EL (cell line): ENCODE data around the gene OSBPL2.

Experiments
- DNase-seq: peaks from one replicate; pipeline ENCODE4 v3.0.0-alpha.2; 2016

The OSBPL2 gene

DNA sequence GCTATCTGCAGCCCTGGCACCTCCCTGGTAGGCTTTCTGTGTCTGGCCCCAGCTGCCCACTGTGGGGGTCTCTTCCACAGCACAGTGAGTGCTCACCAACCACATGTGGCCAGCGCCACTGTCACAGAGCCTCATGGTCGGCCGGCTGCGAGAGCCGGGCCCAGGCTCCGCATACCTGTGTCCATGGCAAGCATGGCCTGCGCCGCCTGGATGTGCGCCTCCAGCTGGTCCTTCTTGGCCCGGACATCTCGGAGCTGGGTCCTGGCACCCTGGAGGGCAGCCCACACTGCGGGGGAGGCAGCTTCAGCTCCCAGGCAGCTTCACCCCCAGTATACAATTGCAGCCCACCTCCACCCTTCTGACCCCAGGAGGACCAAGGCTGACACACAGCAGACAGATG, 77.5 kb downstream of the OSBPL2 start:
- DNase-seq: no peak

DNA sequence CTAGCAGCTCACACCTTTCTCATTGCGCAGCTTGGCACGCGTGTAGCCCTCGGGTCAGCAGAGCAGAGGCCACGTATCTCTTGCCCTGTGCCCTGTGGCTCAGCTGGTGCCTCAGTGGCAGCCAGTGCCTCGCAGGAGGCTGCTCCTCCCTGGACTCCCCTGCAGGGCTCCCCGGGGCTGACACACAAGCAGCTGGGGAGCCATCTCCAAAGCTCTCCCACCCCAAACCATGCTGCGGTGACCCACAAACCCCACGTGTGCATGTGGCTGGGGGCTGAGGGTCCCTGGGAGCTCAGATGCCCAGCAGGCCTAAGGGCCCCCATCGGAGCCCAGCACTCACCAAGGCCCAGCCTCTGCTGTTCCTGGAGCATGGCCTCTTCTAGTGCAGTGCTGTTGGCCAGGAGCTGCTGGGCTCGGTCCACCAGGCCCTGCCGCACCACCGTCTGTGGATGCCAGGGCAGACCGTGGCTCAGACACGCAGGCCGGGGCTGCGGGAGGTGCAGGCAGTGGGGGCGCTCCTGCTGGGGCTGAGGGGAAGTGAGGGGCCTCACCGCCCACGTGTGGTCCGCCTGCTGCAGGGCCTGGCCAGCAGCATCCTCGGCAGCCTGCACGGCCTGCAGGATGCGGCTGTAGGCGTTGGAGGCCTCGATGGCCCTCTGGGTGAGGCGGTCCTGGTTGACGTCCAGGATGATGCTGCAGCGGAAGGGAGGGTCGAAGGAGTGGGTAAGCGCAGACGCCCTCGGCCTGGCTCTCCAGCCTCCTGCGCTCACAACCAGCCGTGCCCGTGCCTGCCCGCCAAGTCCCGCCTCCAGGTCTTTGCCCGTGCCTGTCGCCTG, 78.2 kb downstream of the OSBPL2 start:
- no peak for DNase-seq

DNA sequence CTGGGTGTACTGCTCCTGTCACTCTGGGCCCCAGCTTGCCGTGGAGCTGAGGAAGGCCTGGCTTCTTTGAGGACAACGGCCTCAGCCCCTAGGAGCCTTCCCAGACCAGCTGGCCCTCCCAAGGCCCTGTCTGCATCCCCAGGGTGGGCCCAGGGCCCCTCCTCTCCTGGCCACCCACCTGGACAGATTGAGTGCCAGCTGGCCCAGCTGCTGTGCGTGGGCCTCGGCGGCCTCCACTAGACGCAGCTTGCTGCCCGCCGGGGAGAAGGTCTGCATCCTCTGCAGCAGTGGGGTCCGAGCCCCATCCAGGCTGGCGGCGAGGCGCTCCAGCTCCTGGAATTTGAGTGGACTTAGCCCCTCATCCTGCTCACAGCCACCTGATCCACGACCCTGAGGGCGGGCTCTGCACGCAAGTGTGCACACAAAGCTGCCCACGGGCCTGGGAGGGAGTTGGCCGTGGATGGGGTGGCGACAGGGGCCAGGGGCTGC, 78.9 kb downstream of the OSBPL2 start:
- no peak for DNase-seq

DNA sequence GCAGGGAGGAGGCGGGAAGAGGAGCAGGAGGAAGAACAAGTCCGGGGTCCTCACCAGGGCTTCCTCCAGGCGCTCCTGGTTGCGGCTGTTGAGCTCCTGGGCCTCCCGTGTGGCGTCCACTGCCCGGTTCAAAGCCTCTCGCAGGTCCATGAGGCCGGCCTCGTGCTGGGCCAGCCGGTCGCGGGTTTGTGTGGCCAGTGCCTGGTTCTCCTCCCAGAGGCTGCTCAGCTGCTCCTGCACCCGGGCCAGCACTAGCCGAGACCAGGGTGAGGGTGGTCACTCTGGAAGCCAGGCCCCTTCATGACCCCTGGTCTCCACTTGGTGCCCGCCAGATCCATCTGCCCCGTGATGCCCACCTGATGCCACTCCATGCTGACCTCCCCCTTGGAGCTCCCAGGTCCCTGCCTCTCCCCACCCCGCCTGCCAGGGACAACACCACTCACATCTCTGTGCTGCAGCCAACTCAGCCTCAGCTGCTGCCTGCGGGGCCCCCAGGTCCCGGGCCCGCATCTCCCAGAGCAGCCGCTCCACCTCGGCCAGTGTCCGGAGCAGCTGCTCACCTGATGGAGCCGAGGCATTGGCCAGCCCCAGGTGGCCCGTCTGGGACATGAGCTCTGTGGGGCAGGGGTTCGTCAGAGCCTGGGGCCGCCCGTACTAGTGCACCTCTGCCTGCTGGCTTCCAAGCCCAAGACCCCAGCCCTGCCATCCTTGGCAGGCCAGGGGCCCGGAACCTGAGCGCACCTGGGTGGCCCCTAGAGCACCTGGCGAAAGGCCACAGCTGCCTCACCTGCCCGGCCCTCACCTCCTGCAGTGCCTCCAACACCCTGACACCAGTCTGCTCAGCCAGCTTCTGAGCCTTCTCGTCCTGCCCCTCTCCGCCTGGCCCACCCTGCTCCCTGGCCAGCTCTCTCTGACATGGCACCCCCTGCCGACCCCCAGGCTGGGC, 80.4 kb downstream of the OSBPL2 start:
- no peak for DNase-seq

DNA sequence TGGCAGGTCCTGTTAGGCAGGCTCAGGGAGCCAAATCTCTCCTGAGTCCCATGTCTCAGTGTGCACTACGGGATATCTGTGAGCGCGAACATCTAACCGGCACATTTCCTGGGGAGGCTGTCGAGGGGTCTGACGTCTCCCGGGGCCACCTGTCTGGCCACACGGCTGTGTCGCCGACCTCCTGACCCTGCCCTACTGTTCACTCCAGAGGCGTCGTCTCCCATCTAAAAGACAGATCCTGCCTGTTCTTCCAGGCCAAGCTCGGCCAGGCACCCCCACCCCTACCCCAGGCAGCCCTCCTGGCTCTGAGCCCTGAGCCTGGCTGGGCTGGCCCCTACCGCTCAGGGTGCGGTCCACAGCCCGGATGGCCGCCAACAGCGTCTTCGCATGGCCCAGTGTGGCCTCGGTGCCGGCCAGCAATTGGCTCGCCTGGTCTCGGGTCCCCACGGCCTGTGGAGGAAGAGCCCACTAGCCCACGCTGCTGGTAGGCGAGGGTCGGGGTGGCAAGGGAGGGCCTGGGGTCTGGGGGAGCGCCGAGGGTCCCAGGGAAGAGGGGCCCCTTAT, 81.1 kb downstream of the OSBPL2 start:
- no peak for DNase-seq

DNA sequence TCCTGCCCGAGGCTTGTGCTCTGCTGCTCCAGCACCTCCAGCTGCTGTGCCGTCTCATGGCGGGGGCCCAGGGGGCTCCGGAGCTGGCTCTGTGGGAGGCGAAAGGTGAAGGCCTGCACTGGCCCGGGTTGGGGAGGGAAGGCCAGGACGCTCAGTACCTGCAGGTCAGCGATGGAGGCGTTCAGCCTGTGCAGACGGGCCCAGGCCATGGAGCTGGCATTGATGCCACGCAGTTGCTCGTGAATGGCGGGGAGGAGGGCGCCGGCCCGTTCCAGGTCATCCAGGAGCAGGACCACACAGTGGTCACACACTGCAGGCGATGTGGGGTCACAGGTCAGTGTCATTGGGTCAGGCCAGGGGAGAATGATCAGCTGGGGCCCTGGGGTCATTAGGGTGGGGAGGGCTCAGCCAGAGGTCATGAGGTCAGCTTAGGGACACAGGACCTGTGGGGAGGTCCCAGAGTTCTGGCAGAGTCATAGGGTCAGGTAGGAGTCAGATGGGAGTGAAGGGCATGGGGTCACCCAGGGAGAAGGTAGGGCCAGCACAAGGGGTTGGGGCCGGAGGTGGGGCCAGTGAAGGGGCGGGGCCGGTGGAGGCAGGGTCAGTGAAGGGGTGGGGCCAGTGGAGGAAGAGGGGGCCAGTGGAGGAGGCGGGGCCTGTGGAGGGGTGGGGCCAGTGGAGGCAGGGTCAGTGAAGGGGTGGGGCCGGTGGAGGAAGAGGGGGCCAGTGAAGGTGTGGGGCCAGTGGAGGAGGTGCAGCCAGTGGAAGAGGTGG, 82.4 kb downstream of the OSBPL2 start:
- no peak for DNase-seq

DNA sequence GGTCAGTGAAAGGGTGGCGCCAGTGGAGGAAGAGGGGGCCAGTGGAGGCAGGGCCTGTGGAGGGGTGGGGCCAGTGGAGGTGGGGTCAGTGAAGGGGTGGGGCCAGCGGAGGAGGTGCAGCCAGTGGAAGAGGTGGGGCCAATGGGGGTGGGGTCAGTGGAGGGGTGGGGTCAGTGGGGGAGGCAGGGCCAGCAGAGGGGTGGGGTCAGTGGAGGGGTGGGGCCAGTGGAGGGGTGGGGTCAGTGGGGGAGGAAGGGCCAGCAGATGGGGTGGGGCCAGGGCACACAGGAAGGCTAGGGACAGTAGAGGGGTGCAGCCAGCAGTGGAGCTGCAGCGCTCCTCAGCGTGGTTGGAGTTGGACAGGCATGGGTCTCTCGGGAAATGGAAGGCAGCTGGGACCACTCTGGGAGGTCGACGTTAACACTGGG, 83.2 kb downstream of the OSBPL2 start:
- no peak for DNase-seq

DNA sequence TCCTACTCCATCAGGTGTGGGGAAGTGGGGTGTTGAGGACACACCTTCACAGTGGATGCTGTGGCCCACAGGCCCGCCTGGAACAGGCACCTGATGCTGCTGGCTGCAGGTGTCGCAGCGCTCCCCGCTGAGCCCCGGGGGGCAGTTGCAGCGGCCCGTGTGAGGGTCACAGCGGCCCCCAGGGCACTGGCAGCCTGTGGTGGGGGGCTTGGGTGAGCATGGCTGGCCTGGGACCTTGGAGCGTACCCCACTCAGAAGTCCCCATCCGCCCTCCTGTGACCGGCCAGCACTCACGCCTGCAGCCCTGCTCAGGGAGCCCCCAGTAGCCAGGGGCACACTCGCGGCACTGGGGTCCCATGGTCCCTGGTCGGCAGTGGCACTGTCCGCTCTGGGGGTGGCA, 83.7 kb downstream of the OSBPL2 start:
- no peak for DNase-seq

DNA sequence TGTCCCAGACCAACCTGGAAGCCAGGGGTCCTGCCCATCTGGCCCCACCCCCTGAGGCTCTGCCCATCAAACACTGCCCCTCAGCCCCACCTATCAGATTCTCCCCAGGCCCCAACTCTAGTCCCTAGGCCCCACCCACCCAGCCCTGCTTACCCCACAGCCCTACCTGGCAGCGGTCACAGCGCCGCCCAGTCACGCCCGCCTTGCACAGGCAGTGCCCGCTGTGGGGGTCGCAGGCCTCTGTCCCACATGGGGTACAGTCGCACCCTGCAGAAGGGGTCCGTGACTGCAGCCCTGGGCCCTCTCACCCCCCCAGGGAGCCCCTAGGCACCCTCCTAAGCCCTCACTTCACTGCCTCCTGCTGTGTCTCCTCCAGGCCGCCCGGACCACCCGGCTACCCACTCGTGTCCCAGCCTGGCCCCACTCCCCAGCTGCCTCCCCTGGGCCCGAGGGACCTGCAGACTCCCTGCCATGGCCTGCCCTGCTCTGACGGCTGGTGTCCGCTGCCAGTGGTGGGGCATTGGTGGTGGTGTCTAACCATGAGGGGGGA, 84.2 kb downstream of the OSBPL2 start:
- no peak for DNase-seq

DNA sequence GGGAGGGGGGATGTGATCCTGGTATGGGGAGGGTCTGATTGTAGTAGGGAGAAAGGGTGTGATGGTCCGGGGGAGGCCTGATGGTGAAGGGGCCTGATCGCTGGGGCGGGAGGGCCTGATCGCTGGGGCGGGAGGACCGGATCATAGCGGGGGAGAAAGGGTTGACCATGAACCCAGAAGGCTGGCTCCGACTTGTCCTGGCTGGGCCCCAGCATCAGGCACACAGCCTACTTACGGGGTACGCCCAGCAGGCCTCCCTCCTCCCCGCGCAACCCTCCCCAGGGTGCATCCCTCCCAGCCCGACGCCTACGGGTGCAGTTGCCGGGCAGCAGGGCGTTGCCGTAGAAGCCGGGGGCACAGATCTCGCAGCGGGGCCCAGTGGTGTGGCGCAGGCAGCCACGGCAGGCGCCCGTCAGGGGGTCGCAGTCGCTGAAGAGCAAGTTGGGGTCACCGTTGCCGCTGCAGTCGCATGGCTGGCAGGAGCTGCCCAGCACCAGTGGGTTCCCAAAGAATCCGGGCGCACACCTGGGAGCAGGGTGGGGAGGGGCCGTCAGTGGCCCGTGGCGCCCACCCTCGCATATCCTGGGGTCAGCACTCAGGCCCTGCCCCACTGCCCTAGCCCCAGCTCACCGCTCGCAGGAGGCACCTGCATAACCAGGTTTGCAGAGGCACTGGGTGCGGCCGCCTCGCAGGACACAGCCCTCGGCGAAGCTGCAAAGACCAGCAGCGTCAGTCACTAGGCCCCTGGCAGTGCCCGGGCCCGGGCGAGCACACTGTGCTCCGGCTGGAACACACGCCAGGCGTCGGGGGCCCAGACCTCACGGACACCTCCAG, 85.0 kb downstream of the OSBPL2 start:
- no peak for DNase-seq

DNA sequence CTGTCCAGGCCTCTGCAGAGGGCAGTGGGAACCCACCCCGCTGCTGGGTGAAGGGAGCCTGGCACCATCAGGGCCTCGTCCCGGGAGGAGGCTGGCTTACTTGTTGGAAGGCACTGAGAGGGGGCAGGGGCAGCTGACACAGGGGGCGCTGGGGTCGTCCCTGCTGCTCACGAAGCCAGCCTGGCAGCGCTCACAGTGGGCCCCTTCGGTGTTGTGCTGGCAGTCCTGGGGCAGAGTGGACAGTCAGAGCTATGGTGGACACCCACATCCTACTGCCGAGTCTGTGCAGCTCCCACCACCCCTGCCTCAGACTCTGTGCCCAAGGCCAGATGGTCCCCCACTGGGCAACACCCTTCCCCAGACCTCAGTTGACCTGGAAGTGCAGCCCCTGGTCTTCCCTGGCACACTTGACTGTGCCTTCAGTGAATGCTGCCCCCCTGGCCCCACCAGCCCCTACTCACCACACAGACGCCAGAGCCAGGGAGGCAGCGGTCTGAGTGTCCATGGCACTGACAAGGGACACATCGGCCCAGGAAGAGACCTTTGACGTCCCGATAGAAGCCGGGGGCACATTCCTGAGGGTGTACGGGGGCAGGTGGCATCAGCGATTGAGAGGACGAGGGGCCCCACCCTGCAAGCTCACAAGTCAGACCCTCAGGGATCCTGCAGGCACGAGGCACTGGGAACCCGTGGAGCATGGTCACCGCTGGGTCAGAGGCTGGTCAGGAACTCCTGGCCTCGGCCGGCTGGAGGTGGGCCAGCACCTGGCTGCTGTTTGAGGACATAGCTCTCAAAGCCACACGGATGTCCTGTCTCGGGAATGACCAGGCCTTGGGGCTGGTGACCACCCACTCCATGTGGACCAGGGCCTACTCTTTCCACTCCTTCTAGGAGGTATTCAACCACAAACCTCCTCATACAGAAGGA, 85.9 kb downstream of the OSBPL2 start:
- DNase-seq: no peak

DNA sequence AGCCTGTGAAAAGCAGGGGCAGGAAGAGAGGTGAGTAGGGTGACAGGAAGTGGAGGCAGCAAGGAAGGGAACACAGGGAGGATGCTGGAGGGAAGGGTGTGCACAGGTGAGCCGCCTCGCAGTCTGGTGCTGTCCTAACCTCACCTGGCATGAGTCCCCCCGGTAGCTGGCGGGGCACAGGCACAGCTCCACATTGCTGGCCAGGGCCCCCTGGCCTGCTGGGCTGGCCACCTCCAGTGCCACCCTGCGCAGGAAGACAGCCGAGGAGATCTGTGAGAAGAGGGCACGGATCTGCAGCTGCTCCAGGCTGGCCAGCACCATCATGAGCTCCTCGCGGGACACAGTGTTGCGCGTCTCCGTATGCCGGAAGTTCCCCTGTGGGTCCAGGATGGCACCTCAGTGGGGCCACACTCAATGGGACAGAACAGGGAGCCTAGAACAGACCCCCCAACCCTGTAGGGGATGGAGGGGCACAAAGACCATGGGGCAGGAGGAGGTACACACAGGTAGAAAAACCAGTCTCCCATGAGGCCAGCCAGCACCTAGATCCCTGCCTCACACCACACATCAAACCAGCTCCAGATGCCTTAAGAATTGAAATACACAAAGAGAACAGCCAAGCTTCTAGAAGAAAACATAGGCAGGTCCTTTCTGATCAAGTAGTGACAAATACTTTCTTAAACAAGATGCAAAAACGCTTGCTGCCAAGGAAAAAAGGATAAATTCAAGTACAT, 87.0 kb downstream of the OSBPL2 start:
- DNase-seq: no peak

DNA sequence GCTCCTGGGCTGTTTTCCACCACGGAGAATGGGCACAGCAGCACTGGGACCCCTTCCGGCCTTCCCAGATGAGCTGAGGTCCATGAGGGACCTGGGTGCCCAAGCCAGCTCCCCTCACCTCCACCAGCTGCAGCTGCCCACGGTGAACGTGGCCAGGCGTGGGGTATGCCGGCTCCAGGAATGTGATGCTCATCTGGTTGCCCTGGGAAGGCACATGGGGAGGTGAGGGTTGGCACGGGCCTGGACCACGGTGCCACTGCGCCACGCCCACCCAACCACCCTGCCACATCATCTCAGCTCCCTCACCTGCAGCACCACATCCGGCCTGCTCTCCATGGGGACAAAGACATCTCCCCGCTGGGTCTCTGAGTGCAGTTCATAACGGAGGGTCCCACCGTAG, 88.2 kb downstream of the OSBPL2 start:
- DNase-seq: no peak

DNA sequence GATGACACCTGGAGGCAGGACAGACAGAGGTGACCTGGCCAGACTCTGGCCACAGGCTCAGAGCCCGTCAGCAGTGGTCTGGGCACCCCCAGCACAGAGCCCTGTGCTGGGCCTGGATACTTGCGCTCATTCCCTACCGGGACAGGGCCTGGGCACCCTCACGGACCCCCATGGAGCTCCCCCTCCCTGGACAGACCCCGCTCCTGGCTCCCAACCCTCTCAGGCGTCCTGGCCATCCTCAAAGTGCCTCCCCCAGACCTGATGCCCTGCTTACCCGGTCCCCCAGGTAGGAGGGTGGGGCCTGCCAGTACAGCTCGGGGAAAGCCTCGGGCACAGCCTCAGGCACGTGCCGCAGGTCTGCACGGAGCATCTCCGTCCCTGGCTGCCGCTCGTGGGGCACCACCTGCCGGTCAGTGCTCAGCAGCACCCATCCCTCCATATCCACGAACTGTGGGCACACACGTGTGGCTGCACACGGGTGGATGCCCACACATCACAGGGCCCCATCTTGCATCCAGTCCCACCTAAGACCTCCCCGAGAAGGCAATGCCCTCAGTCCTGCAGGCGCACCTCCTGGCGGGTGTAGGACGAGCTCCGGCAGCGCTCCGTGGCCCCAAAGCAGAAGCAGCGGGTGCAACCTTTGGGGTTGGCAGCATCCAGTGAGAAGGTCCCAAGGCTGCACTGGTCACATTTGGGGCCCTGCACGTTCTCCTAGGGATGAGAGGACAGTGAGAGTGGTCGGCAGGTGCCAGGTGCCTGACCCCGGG, 88.8 kb downstream of the OSBPL2 start:
- no peak for DNase-seq

DNA sequence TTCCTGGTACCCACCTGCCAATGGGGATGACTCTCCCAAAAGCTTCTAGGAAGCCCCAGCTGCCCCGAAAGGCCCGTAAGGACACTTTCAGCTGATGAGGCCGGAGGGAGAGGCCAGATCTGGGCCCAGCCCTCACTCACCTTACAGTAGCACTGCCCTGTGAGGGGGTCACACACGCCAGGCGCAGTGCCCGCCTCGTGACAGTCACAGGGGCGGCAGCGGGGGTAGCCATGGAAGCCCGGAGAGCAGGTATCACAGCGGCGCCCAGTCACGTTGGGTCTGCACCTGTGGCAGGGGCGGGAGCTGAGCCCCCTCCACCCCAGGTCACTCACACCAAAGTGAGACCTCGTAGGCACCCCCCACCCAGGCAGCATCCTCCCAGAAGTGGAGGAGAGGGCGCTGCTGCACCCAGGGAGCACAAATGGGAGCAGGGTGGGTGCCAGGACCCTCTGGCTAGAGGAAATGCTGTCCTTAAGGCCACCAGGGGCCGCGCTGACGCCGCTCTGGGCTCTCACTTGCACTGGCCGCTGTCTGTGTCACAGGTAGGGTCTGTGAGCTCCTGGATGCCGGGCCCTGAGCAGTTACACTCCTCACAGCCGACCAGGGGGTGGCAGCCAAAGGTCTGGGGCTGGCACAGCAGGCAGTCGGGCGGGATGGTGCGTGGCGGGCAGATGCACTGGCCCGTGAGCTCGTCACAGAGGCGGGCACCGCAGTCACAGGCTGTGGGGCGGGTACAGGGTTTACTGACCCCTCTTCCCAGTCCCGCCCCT, 89.6 kb downstream of the OSBPL2 start:
- no peak for DNase-seq

DNA sequence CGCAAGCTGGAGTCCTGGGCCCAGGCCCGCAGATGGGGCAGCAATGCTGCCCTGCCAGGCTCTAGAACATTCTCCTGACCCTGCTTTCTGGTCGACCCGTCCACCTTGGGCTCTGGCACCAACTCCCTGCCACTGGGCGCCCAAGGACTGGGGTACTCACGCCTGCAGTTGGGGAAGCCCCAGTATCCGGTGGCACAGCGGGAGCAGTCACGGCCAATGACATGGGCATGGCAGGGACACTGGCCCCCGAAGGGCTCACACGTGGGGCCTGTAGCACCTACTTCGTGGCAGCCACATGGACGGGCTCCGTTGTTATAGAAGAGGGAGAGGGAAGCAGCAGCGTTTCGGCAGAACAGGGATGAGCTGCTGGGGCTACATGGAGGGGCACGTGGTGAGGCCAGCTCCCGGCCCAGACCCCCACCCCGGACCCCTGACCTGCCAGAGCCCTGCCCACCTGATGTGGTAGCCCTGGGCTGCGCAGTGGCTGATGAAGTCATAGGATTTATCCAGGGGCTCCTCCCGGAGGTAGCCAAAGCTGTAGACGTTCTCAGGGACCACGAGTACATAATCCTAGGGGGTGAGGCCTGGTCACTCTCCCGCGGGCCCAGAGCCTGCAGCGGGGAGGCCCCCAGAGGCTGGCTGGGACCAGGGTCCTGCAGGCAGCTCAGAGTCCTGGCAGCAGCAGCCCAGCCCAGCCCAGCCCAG, 90.5 kb downstream of the OSBPL2 start:
- no peak for DNase-seq
